Fibroblast of skin of left quadriceps (primary cell): ENCODE data around the gene OR2S2.
"Not testable (repeated sequence)": the region's sequence is repeated elsewhere in the genome, so short reads cannot be mapped to it uniquely, and the experiment has no call there.

ENCODE experiments used
- DNase-seq, 2 experiments: peaks; one replicate each; pipeline ENCODE4 v3.0.0-alpha.2; 2013; ENCODE audit warnings: low read depth in 2 of 2

The OR2S2 gene, protein sequence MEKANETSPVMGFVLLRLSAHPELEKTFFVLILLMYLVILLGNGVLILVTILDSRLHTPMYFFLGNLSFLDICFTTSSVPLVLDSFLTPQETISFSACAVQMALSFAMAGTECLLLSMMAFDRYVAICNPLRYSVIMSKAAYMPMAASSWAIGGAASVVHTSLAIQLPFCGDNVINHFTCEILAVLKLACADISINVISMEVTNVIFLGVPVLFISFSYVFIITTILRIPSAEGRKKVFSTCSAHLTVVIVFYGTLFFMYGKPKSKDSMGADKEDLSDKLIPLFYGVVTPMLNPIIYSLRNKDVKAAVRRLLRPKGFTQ

DNA sequence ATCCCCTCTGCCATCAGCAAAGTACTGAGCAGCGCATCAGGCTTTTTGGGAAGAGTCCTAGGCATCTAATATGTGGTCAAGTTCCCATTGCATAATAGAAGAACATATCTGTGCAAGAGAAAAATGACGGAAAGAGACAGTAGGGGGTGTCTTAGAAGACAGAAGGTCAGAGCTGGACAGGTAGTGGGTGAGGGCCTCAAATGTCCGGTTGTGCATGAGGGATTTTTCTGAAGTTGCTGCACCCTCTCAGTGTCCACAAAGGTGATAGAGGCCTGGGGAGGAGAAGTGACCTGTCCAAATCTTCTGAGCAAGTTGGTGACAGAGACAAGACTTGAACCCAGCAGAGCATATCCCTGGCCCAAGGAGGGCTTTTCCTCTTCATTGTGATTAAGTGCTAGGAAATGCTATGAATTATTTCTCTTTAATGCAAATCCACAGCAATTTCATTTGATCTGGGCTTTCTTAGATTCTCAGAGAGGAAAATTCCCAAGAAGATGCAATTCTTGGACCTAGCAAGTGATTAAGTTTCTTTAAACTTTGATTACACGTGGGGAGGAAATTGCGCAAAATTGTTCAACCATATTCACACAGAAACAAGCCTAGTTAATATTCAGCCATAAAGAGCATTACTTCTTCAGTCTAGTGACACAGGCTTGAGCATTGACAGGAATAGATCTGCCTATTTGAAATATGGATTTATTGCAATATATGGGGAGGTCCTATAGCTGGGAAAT lies at the start of gene OR2S2:
OR2S2 (minus strand) TSS at position 51 of the 734 bp plus-strand sequence. CDS start 56 bp downstream, outside the sequence.
- DNase-seq = no peak

DNA sequence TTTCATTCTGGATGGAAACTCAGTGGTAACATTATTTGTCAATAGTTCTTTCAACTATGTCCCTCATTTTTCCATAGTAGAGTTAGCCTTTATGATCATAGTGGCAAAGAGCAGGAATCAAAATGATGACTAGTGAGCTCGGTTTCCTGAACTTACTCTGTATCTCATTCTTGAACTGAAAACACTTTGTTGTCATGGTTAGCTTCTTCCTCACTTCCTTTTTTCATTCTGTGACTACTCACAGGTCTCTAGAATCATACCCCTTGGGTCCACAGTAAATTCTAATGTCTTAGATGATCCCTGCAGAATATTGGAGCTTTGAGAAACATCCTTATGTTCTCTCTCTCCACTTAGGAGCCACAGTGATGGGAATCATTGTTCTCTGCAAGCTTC lies 49.4 kb upstream of the OR2S2 start:
- DNase-seq = no peak

DNA sequence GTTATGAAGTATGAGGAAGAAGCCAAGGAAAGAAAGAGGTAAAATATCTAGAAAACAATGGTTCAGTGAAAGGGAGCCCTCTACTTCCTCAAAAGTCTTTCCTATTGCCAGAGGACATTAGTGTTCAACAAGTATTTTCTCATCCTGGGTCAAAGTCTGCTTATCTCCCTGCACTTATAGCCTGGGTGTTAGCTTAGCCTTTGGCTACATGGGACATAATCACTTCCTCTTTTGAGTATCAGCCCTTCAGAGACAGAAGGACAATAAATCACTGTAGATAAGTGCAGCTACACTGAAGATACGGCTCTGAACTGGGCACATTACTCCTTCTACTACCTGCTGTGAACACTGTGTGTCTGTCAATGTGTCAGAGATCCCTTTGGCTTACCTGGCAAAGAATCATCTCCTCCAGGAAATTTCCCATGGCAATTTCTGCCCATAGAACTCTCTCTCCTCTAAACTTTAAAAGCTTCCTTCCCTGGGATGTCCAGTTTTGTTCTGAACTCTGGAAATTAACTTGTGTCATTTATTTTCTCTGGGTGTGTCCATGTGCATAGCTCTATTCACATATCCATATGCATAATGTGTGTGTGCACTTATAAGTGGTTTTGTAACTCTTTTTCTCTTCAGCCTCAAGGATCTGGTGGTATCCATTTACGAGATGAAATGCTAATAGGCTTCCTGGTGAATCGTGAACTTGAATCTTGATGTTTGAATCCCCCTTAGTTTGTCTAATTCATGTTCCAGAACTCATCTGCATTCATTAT lies 48.8 kb upstream of the OR2S2 start:
- DNase-seq = no peak

DNA sequence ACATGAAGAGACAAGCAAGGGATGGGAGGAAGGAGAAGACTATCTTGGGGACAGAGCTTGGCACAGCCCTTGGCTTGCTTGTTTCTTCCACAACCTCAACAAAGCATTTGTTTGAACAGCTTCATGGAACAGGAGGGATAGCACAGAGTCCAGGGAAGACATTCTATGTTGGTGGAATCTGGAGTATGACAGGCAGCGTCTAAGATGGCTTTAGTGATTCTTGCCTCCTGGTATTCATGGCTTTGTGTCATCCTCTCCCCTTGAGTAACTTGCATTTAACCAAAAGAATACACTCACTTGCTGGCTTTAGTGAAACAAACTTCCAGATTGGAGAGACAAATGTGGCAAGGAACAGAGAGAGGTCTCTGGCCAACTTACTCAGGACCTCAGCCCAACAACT lies 47.9 kb upstream of the OR2S2 start:
- no peak for DNase-seq

GRCh38 chr9:35998333-35998732 lies 40.4 kb upstream of the OR2S2 start:
- no peak for DNase-seq

- not testable (repeated sequence) for DNase-seq
Measured at GRCh38 chr9:35997016-35997415, 39.1 kb upstream of the OR2S2 start.

DNA sequence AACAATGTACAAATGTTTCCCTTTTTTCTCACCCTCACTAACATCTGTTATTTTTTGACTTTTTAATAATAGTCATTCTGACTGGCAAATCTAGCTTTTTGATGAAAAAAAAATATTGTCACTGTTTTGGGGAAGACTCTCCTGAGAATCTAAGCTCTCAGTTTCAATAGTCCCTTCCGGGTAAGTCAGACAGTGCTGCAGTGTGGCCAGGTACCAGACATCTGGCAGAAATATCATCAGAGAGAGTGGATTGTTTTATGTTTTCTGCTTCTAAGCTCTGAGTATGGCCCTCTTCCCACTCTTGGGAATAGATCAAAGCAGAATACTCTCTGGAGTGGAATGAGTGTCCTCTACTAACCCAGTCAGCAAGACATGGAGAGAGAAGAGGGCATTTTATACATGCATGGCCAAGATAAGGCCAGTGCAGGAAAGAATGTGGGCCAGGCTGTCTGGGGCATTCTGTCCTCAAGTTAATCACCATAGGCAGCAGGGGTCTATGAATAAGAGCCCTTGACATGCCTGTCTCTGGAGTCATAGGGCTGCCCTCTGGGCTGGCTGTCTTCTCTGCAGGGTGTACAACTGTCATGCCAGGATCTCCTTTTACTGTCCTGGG lies 38.5 kb upstream of the OR2S2 start:
- DNase-seq = no peak

DNA sequence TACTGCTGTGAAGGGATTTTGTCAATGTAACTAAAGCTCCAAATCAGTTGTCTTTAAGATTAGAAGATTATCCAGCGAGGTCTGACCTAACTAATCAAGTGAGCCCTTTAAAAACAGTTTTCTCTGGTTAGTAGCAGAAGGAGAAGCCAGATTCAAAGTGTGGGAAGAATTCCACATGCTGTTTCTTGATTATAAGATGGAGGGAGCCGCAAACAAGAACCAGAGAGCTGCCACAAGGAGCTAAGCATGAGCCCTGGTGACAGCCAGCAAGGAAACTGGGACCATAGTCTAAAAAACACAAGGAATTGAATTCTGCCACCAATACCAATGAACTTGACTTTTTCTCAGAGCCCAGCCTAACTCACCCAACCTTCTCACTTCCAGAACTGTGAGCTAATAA lies 37.0 kb upstream of the OR2S2 start:
- DNase-seq = no peak

- peak; percentile 9 for DNase-seq
Measured at GRCh38 chr9:35993976-35994720, 36.2 kb upstream of the OR2S2 start.

DNA sequence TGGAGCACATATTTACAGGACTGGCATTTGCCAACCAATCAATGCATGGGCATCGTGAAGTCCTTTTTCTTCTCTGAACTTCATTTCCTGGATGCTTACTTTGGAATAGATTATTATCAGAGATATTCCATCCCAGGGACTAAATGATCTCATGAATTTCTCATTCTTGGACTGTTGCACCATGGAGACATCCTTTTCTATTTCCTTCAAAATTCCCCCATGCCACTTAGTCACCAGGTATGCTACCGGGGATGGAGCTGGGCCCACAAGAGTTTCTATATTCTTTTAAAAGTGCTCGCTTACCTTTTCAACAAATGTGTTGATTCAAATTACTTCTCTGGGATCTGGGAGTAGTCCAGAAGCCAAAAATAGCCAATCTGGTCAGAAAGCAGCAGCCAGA lies 35.2 kb upstream of the OR2S2 start:
- not testable (repeated sequence) for DNase-seq

DNA sequence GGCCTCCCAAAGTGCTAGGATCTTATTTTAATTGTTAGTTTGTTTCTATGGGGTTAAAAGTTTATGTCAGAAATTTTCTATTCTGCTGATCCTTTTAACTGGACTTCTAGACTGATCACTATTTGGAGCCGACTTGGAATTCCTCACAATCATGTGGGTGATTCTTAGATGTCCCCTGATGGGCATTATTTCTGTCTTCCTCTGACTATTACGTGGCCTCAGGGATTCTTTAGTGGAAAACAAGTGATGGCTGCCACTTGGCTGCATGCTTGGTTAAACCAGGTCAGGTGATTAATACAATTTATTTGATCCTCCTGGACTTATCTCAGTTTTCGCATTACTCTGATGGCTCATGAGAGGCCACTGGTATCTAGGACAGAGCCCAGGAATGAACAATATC lies 32.2 kb upstream of the OR2S2 start:
- DNase-seq = no peak

DNA sequence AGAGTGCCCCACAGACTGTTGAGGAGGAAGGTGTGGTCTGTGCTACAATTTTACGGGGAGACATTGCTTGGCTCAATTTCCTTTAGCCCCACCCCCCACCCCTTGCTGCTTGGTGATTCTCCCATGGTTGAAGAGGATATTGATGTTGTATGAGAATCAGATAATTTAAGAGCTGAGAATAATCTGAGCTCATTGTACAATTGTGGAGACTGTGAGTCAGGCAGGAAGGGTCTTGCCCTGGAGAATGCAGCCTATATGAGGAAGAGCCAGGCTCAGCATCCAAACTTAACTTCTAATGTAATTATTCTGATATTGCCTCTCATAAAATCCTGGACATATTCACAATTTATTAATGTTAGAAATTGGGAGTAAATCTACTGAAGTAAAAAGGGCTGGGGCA lies 26.1 kb upstream of the OR2S2 start:
- DNase-seq = no peak

DNA sequence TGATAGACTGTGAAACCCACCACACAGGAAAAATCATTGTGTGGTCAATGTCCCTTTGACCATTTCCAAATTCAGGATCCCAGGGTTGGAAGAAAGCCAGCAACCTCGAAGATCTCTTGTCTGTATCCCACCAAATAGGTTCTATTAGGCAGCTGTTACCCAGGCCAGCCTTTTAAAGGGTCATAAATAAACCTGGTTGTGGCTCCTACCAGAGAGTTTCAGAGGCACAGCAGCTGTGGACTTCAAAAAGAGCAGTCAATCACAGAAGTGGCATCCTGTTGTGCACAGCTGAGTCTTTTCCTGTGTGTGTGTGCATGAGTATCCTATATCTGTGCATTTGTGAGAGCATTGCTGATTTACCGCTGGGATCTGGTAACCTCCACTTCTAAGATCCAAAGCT lies 23.7 kb upstream of the OR2S2 start:
- DNase-seq = no peak

- no peak for DNase-seq
Measured at GRCh38 chr9:35980289-35981011, 22.5 kb upstream of the OR2S2 start.

- DNase-seq = no peak
Measured at GRCh38 chr9:35978792-35979191, 20.8 kb upstream of the OR2S2 start.

DNA sequence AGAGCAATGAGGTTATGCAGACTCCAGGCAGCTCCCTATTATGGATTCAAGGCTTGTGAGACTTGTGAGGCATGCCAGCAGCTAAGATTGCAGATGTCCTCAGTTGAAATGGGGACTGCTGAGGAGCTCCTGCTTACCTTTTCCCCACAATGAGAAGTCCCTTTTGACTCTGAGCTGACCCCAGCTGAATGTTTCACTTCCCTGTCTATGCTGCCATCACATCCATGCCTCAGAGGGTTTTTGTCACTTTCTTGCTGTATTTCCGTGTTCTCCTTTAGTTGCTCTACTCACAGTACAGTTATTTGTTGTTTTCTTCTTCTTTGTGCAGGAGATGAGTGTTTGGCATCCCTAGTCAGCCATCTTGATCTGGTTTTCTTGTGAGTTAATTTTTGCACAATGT lies 18.8 kb upstream of the OR2S2 start:
- no peak for DNase-seq

- DNase-seq = no peak
Measured at GRCh38 chr9:35974800-35975199, 16.8 kb upstream of the OR2S2 start.

- no peak for DNase-seq
Measured at GRCh38 chr9:35972093-35972492, 14.1 kb upstream of the OR2S2 start.

DNA sequence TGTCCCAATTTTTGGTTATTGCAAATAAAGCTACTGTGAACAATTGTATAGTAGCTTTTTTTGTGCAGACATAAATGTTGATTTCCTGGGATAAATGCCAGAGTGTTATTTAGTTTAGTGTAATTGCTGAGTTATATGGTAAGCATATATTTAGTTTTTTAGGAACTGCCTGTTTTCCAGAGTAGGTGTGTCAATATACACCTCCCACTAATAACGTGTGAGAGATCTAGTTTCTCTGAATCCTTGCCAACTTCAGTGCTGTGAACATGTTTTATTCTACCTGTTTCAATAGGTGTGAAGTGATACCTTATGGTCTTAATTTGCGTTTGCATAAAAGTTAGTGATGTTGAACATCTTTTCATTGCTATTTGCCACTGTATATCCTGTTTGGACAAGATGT lies 9.1 kb upstream of the OR2S2 start:
- no peak for DNase-seq

DNA sequence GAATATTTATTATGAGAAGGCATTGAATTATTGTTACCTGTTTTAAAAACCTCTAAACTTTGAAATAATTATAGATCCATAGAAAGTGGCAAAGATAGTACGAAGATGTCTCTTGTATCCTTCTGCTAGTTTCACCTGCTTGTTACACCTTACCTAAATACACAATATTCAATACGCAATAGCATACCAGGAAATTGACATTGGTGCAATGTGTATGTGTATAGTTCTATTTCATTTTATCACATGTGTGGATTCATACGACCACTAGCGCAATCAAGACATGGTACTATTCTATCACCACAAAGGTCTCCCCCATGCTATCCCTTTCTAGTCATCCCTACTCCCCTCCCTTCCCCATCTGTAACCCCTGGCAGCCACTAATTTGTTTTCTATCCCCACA lies 8.5 kb upstream of the OR2S2 start:
- DNase-seq = no peak

DNA sequence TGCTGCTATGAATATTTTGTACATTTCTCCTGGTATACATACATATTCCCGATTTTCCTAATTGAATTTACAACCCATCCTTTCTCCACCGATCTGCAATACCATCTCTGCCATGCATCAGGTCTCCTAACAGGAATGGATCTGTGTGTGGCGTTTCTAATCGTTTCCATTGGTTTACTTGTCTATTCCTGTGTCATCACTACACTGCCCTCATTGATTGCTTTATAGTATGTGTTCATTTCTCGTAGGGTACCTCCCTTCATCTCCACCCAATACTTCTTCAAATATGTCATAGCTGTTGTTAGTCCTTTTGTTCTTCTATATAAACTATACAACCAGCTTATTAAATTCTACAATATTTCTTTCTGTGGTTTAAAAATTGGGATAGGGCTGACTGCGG lies 7.1 kb upstream of the OR2S2 start:
- DNase-seq = no peak
